NCI-H2227 (cell line): ENCODE data around the gene KCNIP3.
"Not testable (repeated sequence)": the region's sequence is repeated elsewhere in the genome, so short reads cannot be mapped to it uniquely, and the experiment has no call there.

Experiments used
- DNase-seq: peaks from one replicate; lab custom pipeline; 2025; ENCODE audit not compliant: unreplicated experiment; lab: John Stamatoyannopoulos, UW

Gene KCNIP3

GRCh38 chr2:95359501-95359930 lies 62.4 kb downstream of the KCNIP3 start:
- DNase-seq, result no peak

- no peak for DNase-seq
Measured at GRCh38 chr2:95361216-95361980, 64.3 kb downstream of the KCNIP3 start.

GRCh38 chr2:95362486-95362885 lies 65.3 kb downstream of the KCNIP3 start:
- no peak for DNase-seq

- DNase-seq, result no peak
Measured at GRCh38 chr2:95366514-95366913, 69.4 kb downstream of the KCNIP3 start.

GRCh38 chr2:95372216-95372829 lies 75.2 kb downstream of the KCNIP3 start:
- no peak for DNase-seq

GRCh38 chr2:95372845-95373244 lies 75.7 kb downstream of the KCNIP3 start:
- DNase-seq, result no peak

GRCh38 chr2:95374029-95374428 lies 76.9 kb downstream of the KCNIP3 start:
- no peak for DNase-seq

GRCh38 chr2:95374451-95374920 lies 77.3 kb downstream of the KCNIP3 start:
- DNase-seq, result no peak

GRCh38 chr2:95374921-95375471 lies 77.8 kb downstream of the KCNIP3 start:
- DNase-seq, result no peak

GRCh38 chr2:95375532-95376150 lies 78.5 kb downstream of the KCNIP3 start:
- no peak for DNase-seq

- no peak for DNase-seq
Measured at GRCh38 chr2:95376311-95377215, 79.4 kb downstream of the KCNIP3 start.

- DNase-seq, result no peak
Measured at GRCh38 chr2:95377216-95378123, 80.3 kb downstream of the KCNIP3 start.

- not testable (repeated sequence) for DNase-seq
Measured at GRCh38 chr2:95378281-95378680, 81.1 kb downstream of the KCNIP3 start.

GRCh38 chr2:95379371-95379831 lies 82.3 kb downstream of the KCNIP3 start:
- no peak for DNase-seq

- no peak for DNase-seq
Measured at GRCh38 chr2:95380280-95380679, 83.1 kb downstream of the KCNIP3 start.

GRCh38 chr2:95380731-95381130 lies 83.6 kb downstream of the KCNIP3 start:
- no peak for DNase-seq

GRCh38 chr2:95381212-95382191 lies 84.4 kb downstream of the KCNIP3 start:
- no peak for DNase-seq

- DNase-seq, result no peak
Measured at GRCh38 chr2:95382192-95382591, 85.0 kb downstream of the KCNIP3 start.
